Activated naive CD8-positive, alpha-beta T cell treated with anti-CD3 and anti-CD28 coated beads, Interleukin-2, amount 50 U/mL, for 16 hours (primary cell): ENCODE results near the gene CEP85L.

ENCODE experiments used
- DNase-seq: peaks from one replicate; pipeline ENCODE4 v3.0.0-alpha.2; 2020; ENCODE audit warnings: low read depth, low spot score

Gene CEP85L

DNA sequence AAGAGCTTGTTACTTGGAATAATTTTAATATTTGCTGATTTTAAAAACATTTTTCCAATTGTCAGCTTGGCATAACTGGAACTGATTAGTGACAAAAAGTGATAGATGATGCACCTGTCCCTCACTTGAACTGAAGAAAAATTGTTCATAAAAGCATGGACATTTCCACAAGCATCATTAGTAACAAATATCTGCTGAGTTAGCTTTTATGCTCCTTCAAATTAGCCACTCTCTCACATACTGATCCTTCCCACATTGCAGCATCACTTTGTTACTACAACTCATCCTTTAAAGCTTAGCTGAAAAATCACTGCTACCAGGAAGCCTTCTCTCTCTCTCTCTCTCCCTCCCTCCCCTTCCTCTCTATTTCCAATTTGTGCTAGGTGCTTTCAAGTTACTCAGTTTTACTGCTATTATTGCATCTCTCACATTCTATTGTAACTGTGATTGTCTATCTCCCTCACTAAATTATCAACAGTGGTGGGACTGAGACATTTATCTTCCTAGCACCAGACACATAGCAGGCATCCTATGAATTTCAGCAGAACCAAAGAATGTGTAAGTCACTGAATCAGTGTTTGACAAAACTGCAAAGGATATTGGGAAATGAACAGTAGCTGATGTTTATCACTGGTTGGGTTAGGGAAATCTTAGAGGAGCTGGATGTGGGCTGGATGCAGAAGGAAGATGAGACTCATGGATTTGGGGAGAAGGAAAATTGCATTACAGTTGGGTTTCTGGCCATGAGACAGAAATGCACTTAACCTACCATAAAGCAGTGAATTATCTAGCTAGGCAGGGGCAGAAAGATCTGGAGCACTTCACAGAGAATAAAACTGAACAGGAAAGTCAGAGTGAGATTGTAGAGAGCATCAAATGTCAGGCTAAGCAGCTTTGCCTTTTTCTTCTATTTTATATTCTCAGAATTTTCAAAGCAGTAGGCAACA lies 231.7 kb downstream of the CEP85L start:
- no peak for DNase-seq
